ENCODE results near the gene ESYT1. TPM values are rescaled to one million over a fixed set of nuclear protein-coding genes. Genes with fewer than 3 reads are reported as not detected.
"Not testable (repeated sequence)": the region's sequence is repeated elsewhere in the genome, so short reads cannot be mapped to it uniquely, and the experiment has no call there.

ESYT1 gene
- total RNA-seq, 2 donors from 2014 or later: 159 to 197 TPM

DNA sequence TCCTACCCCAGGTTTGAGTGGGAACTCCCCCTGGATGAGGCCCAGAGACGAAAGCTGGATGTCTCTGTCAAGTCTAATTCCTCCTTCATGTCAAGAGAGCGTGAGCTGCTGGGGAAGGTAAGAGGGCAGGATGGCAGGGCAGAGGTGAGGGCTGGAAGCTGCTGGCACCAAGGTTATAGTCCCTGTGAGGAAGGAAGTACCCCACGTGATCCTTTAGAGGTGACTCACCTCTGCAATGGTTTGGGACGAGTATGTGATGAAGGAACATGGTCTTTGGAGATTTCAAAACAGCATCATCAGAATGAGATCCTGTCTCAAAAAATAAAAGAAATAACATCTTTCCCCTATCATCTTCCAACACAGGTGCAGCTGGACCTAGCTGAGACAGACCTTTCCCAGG lies 15.2 kb downstream of the ESYT1 start:
- Mint-ChIP-seq H3K9me3 (no peaks in the 10 kb centered on the region), H3K27ac (peak overlapping the region; percentile 67 to 88), H3K36me3 (peaks cover 24 to 63% of the 10 kb centered on the region in 2 donors)
- ATAC-seq (peak; percentile 56 to 83), DNase-seq (ENCODE audit: low spot score in 2 of 2) (no peak)

DNA sequence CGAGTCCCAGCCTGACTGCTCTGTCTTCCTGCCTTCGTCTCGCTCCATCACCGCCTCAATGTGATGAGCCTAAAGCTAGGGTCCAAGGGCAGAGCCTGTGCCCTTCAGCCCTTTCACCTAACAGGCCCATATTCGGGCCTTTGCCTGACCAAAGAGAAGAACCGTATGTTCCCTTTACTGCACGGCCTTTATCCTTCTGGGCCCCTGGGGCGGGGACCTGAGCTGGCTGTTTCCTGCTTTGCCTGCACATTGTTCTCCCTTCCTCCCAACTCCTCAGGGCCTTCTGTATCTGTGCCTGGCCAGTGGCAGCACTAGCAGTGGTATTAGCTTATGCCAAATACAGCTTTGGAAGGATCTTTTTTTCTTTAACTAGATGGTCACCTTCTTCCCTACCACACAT lies 15.8 kb downstream of the ESYT1 start:
- H3K9me3 Mint-ChIP-seq: no peaks in the 10 kb centered on the region
- no peak for DNase-seq (ENCODE audit: low spot score in 2 of 2)
- peak overlapping the region; percentile 13 to 92 for H3K27ac Mint-ChIP-seq
- no peak for ATAC-seq
- peaks cover 18 to 56% of the 10 kb centered on the region in 2 donors for H3K36me3 Mint-ChIP-seq

DNA sequence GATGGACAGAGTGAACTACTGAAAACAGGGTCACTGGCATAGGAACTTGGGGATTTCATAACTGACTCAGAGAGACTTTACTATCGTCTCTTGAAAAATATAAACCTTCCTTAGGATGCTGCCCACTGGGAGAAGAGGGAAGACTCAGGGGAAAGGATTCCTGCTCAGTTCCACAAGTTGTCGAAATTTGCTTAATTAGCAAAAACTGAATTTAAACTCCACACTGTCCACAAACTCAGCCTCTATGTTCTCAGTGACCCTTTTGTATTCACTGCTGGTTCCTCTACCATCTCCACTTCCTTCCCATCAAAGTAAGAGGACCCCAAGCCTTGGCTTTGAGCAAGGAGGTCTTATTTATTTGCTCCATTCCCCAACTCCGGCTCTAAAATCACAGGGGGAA lies 17.1 kb downstream of the ESYT1 start:
- DNase-seq (ENCODE audit: low spot score in 2 of 2) (no peak), ATAC-seq (no peak)
- peaks cover 18 to 44% of the 10 kb centered on the region in 2 donors for H3K36me3 Mint-ChIP-seq
- H3K27ac Mint-ChIP-seq: no peak overlapping the region
- no peaks in the 10 kb centered on the region for H3K9me3 Mint-ChIP-seq

DNA sequence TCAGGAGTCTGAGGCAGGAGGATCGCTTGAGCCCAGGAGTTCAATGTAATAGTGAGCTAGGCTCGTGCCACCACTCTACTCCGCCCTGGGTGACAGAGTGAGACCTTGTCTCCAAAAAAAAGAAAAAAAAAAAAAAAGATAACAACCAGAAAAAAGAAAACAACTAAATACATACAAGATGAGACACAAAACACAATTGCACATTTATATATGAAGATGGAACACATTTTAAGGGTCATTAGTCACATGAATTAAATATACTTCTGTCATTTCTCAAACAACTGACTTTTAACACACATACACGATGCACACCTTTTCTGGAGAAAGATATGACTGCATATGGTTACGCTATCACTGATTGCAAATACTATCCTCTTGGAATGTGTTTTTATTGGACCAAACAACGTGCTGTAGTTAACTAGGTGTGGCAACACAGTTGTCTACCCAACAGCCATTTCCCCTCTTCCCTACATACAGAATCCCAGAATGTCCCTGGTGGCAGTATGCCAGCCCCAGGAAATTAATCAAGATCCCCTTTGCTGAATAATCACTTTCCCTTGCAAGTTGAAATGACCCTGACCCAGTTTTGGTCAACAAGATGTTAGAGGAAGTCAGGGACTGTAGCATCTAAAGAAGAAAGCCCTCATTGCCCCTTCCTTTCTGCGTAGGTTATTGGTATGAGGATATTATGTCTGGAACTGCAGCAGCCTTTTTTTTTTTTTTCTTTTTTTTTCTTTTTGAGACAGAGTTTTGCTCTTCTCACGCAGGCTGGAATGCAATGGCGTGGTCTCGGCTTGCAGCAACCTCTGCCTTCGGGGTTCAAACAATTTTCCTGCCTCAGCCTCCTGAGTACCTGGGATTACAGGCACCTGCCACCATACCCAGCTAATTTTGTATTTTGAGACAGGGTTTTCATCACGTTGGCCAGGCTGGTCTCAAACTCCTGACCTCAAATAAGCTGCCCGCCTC lies 18.7 kb downstream of the ESYT1 start:
- no peaks in the 10 kb centered on the region for H3K9me3 Mint-ChIP-seq
- H3K27ac Mint-ChIP-seq: peak overlapping the region in 1 of 2 donors; percentile 88
- H3K36me3 Mint-ChIP-seq: peaks cover 18 to 32% of the 10 kb centered on the region in 2 donors
- no peak for DNase-seq (ENCODE audit: low spot score in 2 of 2)
- ATAC-seq: no peak

DNA sequence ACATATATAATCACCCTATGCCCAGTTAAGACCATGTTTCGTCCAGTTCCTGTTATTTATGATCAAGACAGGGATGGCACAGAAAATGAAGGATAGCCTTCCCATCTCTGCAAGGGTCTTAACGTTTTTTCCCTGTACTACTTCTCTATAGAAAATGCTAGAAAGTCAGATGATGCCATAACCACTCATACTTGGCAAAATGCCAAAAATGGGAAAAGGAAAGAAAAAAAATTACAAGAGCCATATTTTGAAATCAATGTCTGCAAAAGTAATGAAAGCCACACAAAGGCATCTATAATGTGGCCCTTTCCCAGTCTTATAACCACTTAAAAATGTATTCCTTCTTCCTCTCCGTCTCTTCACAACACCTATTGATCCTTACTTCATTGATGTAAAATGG lies 22.5 kb downstream of the ESYT1 start:
- peaks cover 0 to 9% of the 10 kb centered on the region in 2 donors for H3K36me3 Mint-ChIP-seq
- no peak for DNase-seq (ENCODE audit: low spot score in 2 of 2)
- no peak for ATAC-seq

DNA sequence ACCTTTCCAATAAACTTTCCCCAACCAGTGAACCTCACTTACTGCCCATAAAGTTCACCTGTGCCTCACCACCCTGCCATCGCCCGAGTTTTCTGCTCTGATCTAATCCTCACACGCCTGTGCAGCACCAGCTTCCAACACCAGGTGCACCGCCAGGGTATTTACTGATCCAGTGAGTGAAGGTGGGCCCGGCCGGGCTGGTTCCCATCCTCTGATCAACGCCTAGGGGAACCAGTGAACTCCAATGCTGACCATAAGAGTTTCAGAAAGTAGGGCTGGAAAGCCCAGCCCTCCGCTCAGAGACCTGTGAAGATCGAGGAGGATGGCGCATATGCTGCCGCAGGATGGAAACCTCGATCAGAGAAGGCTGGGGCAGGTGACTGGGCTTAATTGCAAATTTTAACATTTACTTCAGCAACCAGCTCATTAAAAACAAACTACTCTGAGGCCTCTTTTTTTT lies 23.6 kb downstream of the ESYT1 start:
- ATAC-seq (peak; percentile 65 to 66), DNase-seq (ENCODE audit: low spot score in 2 of 2) (peak; percentile 69 to 71)
- peaks cover 0 to 18% of the 10 kb centered on the region in 2 donors for H3K36me3 Mint-ChIP-seq
- no peaks in the 10 kb centered on the region for H3K9me3 Mint-ChIP-seq
- H3K27ac Mint-ChIP-seq: peak overlapping the region; percentile 96 to 98

More for the DNA sequence above, 22.5 kb downstream of the ESYT1 start:
- Mint-ChIP-seq H3K27ac (peak overlapping the region; percentile 88 to 98), H3K9me3 (no peaks in the 10 kb centered on the region)

DNA sequence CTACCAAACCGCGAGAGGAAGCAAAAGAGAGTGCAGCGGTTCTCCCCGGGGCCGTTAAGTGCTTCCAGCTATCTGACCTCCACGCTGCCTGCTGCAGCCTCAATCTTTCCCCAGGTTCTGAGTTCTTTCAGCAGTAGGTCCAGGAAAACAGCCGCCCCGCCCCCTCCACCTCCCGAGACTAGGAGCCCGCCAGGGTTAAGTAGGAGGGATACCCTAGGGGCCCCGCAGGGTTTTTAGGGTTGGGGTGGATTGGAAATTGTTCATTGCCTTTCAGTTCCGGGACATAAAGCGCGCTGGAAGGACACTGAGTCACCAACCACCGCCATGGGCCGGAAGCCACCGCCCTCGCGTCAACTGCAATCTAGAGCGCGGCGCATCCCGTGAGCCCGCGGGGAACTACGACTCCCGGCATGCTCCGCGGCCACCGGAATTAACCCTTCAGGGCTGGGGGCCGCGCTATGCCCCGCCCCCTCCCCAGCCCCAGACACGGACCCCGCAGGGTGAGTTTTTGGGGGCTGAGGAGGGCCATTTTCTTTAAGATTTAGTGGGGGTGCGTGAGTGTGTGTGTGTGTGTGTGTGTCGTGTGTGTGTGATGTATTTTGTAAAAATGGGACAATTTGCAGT lies 24.2 kb downstream of the ESYT1 start, which contains the start of gene MYL6B:
MYL6B (plus strand) TSS at position 456 of the 624 bp plus-strand sequence. CDS start 1,332 bp downstream, outside the sequence.
- Mint-ChIP-seq H3K9me3 (no peaks in the 10 kb centered on the region), H3K36me3 (peaks cover 3 to 21% of the 10 kb centered on the region in 2 donors), H3K27ac (peak within 1 kb of the TSS; percentile 96 to 98)
- peak; percentile 90 to 96 for DNase-seq (ENCODE audit: low spot score in 2 of 2)
- ATAC-seq: peak; percentile 91 to 95

DNA sequence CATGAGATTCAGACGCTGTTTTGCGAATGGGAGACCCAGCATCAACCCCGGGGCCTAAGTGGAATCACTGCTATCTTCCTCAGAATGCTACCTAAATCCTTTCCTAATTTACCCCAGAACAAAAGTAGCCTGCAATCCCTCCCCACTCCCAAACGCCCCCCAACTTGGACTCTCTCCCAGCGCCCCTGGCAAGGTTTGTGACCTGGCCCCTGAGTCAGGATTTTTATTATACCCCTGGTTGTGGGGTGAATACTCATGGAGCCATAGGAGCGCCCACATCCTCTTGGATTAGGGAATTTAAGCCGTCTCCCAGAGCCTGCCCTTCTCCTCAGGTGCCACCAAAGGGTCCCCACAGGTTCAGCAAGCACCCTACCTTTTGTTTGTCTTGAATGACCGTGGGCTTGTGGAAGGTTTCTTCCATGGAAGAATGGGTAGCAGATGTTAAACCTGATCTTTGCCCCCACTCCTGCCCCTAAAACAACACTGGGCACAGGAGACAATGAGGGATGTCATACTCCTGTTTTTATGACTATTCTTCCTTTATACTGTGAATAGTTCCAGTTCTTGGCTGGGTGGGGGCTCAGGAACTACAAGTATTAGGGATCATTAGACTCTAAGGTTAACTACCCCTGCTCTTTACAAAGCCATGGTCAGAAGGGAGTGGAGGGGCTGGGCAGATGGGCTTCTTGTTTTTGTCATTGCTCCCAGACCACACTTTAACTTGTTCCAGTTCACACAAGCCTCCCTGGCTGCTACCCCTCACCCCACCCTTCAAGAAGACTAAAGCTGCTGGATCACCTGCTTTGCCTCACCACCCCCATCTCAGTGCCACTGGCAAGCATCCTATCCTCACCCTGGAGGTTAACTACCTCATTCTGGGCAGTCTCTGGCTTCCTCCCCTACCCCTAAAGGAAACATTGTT lies 24.9 kb downstream of the ESYT1 start:
- H3K36me3 Mint-ChIP-seq: peaks cover 6 to 29% of the 10 kb centered on the region in 2 donors
- H3K9me3 Mint-ChIP-seq: no peaks in the 10 kb centered on the region
- no peak for DNase-seq (ENCODE audit: low spot score in 2 of 2)
- no peak for ATAC-seq
- H3K27ac Mint-ChIP-seq: peak overlapping the region; percentile 96 to 98

DNA sequence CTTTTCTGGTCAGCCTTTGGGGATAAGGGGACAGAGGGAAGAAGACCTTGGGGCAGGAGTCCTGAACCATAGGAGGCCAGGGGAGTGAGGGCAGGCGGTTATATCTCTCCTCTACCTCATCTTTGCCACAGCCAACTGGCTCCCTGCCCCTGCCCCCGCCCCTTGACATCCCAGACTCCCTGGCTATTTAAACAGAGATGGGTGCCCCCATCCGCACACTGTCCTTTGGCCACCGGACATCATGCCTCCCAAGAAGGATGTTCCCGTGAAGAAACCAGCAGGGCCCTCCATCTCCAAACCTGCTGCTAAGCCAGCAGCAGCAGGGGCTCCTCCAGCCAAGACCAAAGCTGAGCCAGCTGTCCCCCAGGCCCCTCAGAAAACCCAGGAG lies 25.6 kb downstream of the ESYT1 start:
- DNase-seq (ENCODE audit: low spot score in 2 of 2) (no peak), ATAC-seq (no peak)
- no peaks in the 10 kb centered on the region for H3K9me3 Mint-ChIP-seq
- peak overlapping the region in 1 of 2 donors; percentile 98 for H3K27ac Mint-ChIP-seq
- H3K36me3 Mint-ChIP-seq: peaks cover 12 to 36% of the 10 kb centered on the region in 2 donors

DNA sequence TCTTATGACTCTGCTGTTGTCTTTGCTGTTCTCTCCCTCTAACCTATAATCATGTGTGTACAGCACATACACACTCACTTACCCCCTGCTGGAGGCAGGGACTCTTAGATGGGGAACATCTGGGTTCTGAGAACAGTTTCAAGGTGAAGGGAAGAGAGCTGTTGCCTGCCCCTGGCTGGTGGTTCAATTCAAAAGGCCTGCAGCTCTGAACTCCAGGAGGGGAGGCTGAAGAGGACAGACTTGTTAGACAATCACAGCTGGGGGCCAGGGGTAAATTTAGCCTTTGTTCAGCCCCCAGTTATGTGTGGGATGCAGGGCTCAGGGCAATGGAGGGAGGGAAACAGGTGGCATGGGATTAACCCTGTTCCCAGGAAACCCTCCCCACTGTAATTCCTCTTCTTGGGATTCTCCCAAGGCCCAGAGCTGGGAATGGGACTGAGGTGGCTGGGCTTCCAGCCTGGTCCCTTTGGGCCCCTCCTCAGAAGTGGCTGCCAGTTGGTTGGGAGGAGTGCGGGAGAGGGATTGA lies 26.2 kb downstream of the ESYT1 start:
- DNase-seq (ENCODE audit: low spot score in 2 of 2): no peak
- no peaks in the 10 kb centered on the region for H3K9me3 Mint-ChIP-seq
- no peak overlapping the region for H3K27ac Mint-ChIP-seq
- no peak for ATAC-seq
- peaks cover 19 to 42% of the 10 kb centered on the region in 2 donors for H3K36me3 Mint-ChIP-seq

DNA sequence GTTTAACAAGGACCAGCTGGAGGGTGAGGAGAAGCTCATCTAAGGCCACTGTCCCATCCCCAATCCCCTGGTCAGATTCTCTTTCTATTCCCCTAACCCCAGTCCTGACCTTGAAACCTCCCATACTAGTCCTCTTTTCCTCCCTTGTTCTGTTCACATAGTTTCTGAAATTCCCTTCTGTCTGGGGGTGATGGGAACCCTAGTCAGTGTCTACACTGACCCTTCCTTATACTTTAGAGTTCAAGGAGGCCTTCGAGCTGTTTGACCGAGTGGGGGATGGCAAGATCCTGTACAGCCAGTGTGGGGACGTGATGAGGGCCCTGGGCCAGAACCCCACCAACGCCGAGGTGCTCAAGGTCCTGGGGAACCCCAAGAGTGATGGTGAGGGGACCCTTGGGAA lies 26.8 kb downstream of the ESYT1 start:
- Mint-ChIP-seq H3K36me3 (peaks cover 24 to 47% of the 10 kb centered on the region in 2 donors), H3K9me3 (no peaks in the 10 kb centered on the region), H3K27ac (no peak overlapping the region)
- ATAC-seq (no peak), DNase-seq (ENCODE audit: low spot score in 2 of 2) (no peak)

DNA sequence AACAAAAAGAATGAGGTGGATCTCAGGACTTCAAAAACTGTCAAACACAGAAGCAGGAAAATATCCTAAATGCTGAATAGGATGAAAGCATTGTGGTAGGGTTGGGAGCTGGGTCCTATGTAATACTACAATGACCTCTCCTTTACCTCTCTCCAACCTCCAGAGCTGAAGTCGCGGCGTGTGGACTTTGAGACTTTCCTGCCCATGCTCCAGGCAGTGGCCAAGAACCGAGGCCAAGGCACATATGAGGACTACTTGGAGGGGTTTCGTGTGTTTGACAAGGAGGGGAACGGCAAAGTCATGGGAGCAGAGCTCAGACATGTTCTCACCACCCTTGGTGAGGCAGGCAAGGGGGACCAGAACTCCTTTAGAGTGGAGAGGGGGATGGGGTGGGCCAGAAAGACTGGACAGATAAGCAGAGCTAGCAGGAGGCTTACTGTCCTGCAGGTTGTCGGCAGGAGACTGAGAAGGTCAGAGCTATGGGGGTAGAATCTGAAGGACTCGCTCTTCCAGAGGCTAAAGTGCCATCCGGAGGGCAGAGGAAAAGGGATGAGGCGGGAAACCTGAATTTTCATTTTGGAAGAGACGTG lies 27.3 kb downstream of the ESYT1 start:
- DNase-seq (ENCODE audit: low spot score in 2 of 2): no peak
- ATAC-seq: no peak
- no peaks in the 10 kb centered on the region for H3K9me3 Mint-ChIP-seq
- H3K27ac Mint-ChIP-seq: peak overlapping the region in 1 of 2 donors; percentile 2
- H3K36me3 Mint-ChIP-seq: peaks cover 29 to 52% of the 10 kb centered on the region in 2 donors

DNA sequence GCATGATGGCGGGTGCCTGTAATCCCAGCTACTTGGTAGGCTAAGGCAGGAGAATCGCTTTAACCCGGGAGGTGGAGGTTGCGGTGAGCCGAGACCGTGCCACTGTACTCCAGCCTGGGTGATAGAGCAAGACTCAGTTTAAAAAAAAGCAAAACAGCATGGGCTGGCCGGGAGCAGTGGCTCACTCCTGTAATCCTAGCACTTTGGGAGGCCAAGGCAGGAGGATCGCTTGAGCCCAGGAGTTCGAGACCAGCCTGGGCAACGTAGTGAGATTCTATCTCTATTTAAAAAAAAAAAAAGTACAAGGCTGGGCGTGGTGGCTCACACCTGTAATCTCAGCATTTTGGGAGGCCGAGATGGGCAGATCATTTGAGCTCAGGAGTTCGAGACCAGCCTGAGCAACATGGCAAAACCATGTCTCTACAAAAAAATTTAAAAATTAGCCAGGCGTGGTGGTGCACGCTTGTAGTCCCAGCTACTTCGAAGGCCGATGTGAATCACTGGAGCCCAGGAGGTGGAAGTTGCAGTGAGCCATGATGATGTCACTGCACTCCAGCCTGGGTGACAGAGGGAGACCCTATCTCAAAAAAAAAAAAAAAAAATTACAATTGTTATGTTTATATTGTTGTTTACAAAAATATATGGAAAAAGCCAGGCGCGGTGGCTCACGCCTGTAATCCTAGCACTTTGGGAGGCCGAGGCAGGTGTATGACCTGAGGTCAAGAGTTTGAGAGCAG lies 28.6 kb downstream of the ESYT1 start:
- not testable (repeated sequence) for H3K9me3 Mint-ChIP-seq; ATAC-seq; DNase-seq (ENCODE audit: low spot score in 2 of 2)
- peaks cover 42 to 65% of the 10 kb centered on the region in 2 donors for H3K36me3 Mint-ChIP-seq
- peak overlapping the region; percentile 95 to 96 for H3K27ac Mint-ChIP-seq

DNA sequence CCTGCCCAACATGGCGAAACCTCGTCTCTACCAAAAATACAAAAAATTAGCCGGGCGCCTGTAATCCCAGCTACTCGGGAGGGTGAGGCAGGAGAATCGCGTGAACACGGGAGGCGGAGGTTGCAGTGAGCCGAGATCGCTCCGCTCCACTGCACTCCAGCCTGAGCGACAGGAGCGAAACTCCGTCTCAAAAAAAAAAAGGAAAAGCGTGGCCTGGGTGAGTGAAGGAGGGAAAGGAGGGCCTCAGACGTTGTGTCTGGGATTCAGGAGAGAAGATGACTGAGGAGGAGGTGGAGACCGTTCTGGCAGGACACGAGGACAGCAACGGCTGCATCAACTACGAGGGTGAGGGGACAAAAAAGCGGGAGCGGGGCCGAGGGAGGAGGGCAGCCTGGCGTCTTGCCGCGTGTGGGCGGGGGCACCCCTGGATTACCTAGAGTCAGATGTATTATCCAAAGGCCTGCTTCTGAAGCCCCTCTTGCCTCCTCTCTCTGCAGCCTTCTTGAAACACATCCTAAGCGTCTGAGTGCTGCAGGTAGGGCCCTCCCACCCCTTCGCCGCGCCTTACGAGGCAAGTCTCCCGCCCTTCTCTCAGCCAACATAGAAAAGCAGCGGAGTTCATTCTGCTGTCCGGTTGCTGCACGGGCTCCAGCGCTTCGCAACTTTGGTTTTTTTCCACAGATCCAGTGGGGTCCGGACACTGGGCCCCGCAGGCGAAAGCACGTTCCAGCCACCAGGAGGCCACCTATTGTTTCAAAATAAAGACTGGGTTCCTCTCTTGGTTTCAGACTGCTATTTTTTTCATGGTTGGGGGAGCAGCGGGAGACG lies 29.3 kb downstream of the ESYT1 start:
- Mint-ChIP-seq H3K27ac (peak overlapping the region; percentile 95 to 96), H3K9me3 (no peaks in the 10 kb centered on the region), H3K36me3 (peaks cover 42 to 65% of the 10 kb centered on the region in 2 donors)
- DNase-seq (ENCODE audit: low spot score in 2 of 2) (peak in 1 of 2 donors; percentile 53), ATAC-seq (peak; percentile 17 to 59)

Data from activated naive CD4-positive, alpha-beta T cell treated with anti-CD3 and anti-CD28 coated beads, Interleukin-2, amount 50 U/mL, for 72 hours (primary cell).